ENCODE data around the gene ARHGAP19.

ARHGAP19 gene

GRCh38 chr10:97230146-97230545 lies 62.3 kb downstream of the ARHGAP19 start:
- in situ Hi-C loops (cut with HindIII; ENCODE audit: low sequenced_read_pairs) = no loop called here

- in situ Hi-C loops (cut with HindIII; ENCODE audit: low sequenced_read_pairs) = loop anchor here (5.0 kb wide), 1 partner anchor 72 kb away; no protein-coding TSS in a partner anchor
Measured at GRCh38 chr10:97229322-97230015, 63.0 kb downstream of the ARHGAP19 start.

- in situ Hi-C loops (cut with HindIII; ENCODE audit: low sequenced_read_pairs) = loop anchor here (5.0 kb wide), 1 partner anchor 71 kb away; no protein-coding TSS in a partner anchor
Measured at GRCh38 chr10:97228775-97229157, 63.7 kb downstream of the ARHGAP19 start.

- in situ Hi-C loops (cut with HindIII; ENCODE audit: low sequenced_read_pairs) = loop anchor here (5.0 kb wide), 1 partner anchor 71 kb away; no protein-coding TSS in a partner anchor
Measured at GRCh38 chr10:97228130-97228774, 64.2 kb downstream of the ARHGAP19 start.

- in situ Hi-C loops (cut with HindIII; ENCODE audit: low sequenced_read_pairs) = loop anchor here (5.0 kb wide), 1 partner anchor 69 kb away; no protein-coding TSS in a partner anchor
Measured at GRCh38 chr10:97226398-97226797, 66.0 kb downstream of the ARHGAP19 start.

- in situ Hi-C loops (cut with HindIII; ENCODE audit: low sequenced_read_pairs) = loop anchor here (5.0 kb wide), 1 partner anchor 67 kb away; no protein-coding TSS in a partner anchor
Measured at GRCh38 chr10:97224483-97225435, 67.7 kb downstream of the ARHGAP19 start.

- in situ Hi-C loops (cut with HindIII; ENCODE audit: low sequenced_read_pairs) = no loop called here
Measured at GRCh38 chr10:97222326-97222961, 70.0 kb downstream of the ARHGAP19 start.

- in situ Hi-C loops (cut with HindIII; ENCODE audit: low sequenced_read_pairs) = no loop called here
Measured at GRCh38 chr10:97220355-97220754, 72.1 kb downstream of the ARHGAP19 start.

GRCh38 chr10:97217299-97217698 lies 75.1 kb downstream of the ARHGAP19 start:
- in situ Hi-C loops (cut with HindIII; ENCODE audit: low sequenced_read_pairs) = no loop called here

GRCh38 chr10:97215619-97216260 lies 76.7 kb downstream of the ARHGAP19 start:
- in situ Hi-C loops (cut with HindIII; ENCODE audit: low sequenced_read_pairs) = no loop called here

GRCh38 chr10:97213431-97213830 lies 79.0 kb downstream of the ARHGAP19 start:
- in situ Hi-C loops (cut with HindIII; ENCODE audit: low sequenced_read_pairs) = no loop called here

- in situ Hi-C loops (cut with HindIII; ENCODE audit: low sequenced_read_pairs) = no loop called here
Measured at GRCh38 chr10:97211229-97211628, 81.2 kb downstream of the ARHGAP19 start.

GRCh38 chr10:97210543-97210960 lies 81.9 kb downstream of the ARHGAP19 start:
- in situ Hi-C loops (cut with HindIII; ENCODE audit: low sequenced_read_pairs) = no loop called here

GRCh38 chr10:97207756-97208346 lies 84.6 kb downstream of the ARHGAP19 start:
- in situ Hi-C loops (cut with HindIII; ENCODE audit: low sequenced_read_pairs) = no loop called here

GRCh38 chr10:97207131-97207530 lies 85.3 kb downstream of the ARHGAP19 start:
- in situ Hi-C loops (cut with HindIII; ENCODE audit: low sequenced_read_pairs) = no loop called here

GRCh38 chr10:97204826-97205679 lies 87.4 kb downstream of the ARHGAP19 start:
- in situ Hi-C loops (cut with HindIII; ENCODE audit: low sequenced_read_pairs) = no loop called here

- in situ Hi-C loops (cut with HindIII; ENCODE audit: low sequenced_read_pairs) = no loop called here
Measured at GRCh38 chr10:97203220-97203619, 89.2 kb downstream of the ARHGAP19 start.

GRCh38 chr10:97200616-97201015 lies 91.8 kb downstream of the ARHGAP19 start:
- in situ Hi-C loops (cut with HindIII; ENCODE audit: low sequenced_read_pairs) = no loop called here

- in situ Hi-C loops (cut with HindIII; ENCODE audit: low sequenced_read_pairs) = no loop called here
Measured at GRCh38 chr10:97199152-97199551, 93.3 kb downstream of the ARHGAP19 start.
